WERI-Rb-1 (cell line): ENCODE results near the gene DNAJC13.

ENCODE experiments used
- DNase-seq: peaks from one replicate; pipeline ENCODE4 v3.0.0-alpha.2; 2020
- H3K27ac ChIP-seq: fragments of 250-450 bp; sonication (Bioruptor Pico); 2 replicates; pipeline ENCODE4 v1.5.1; 2020; ENCODE audit warnings: mild to moderate bottlenecking, moderate library complexity
- H3K27me3 ChIP-seq: fragments of 250-450 bp; sonication (Bioruptor Pico); 2 replicates; pipeline ENCODE4 v1.5.1; 2021; ENCODE audit warnings: mild to moderate bottlenecking, low read depth, moderate library complexity; ENCODE audit not compliant: insufficient read depth, severe bottlenecking
- H3K36me3 ChIP-seq: fragments of 250-450 bp; sonication (Bioruptor Pico); 2 replicates; pipeline ENCODE4 v1.5.1; 2020; ENCODE audit warnings: mild to moderate bottlenecking, moderate library complexity
- H3K4me3 ChIP-seq: 2 replicates; pipeline ENCODE4 v1.5.1; 2011; ENCODE audit warnings: low read depth, mild to moderate bottlenecking, control low read depth, low read length
- H3K9me3 ChIP-seq: fragments of 250-450 bp; sonication (Bioruptor Pico); 2 replicates; pipeline ENCODE4 v1.5.1; 2021; ENCODE audit warnings: mild to moderate bottlenecking, moderate library complexity; ENCODE audit not compliant: severe bottlenecking
- CTCF ChIP-seq: IDR thresholded peaks from 2 replicates; pipeline ENCODE4 v1.5.1; 2011; ENCODE audit warnings: low read depth, mild to moderate bottlenecking, control low read depth, inconsistent platforms, low read length

The DNAJC13 gene

GRCh38 chr3:132433121-132433520 lies 15.8 kb downstream of the DNAJC13 start:
- H3K27me3 ChIP-seq: no peaks in the 10 kb centered on the region
- H3K27ac ChIP-seq: no peak overlapping the region
- TF ChIP-seq CTCF: no peak
- no peak overlapping the region for H3K4me3 ChIP-seq
- no peak for DNase-seq
- no peaks in the 10 kb centered on the region for H3K9me3 ChIP-seq
- peaks cover 8% of the 10 kb centered on the region for H3K36me3 ChIP-seq

GRCh38 chr3:132435224-132435910 lies 18.1 kb downstream of the DNAJC13 start:
- no peak for TF ChIP-seq CTCF
- DNase-seq: no peak
- Histone ChIP-seq H3K9me3 (no peaks in the 10 kb centered on the region), H3K27ac (no peak overlapping the region), H3K4me3 (no peak overlapping the region), H3K36me3 (peaks cover 8% of the 10 kb centered on the region), H3K27me3 (no peaks in the 10 kb centered on the region)

- H3K4me3 ChIP-seq: no peak overlapping the region
- no peak overlapping the region for H3K27ac ChIP-seq
- no peak for DNase-seq
- no peak for TF ChIP-seq CTCF
- H3K9me3 ChIP-seq: no peaks in the 10 kb centered on the region
- peaks cover 8% of the 10 kb centered on the region for H3K36me3 ChIP-seq
- no peaks in the 10 kb centered on the region for H3K27me3 ChIP-seq
Observed at GRCh38 chr3:132435911-132436425, 18.7 kb downstream of the DNAJC13 start.

GRCh38 chr3:132443421-132443820 lies 26.1 kb downstream of the DNAJC13 start:
- DNase-seq: no peak
- no peaks in the 10 kb centered on the region for H3K9me3 ChIP-seq
- H3K36me3 ChIP-seq: peaks cover 13% of the 10 kb centered on the region
- H3K4me3 ChIP-seq: no peak overlapping the region
- TF ChIP-seq CTCF: no peak
- H3K27ac ChIP-seq: no peak overlapping the region
- no peaks in the 10 kb centered on the region for H3K27me3 ChIP-seq

GRCh38 chr3:132444383-132444782 lies 27.1 kb downstream of the DNAJC13 start:
- Histone ChIP-seq H3K27me3 (no peaks in the 10 kb centered on the region), H3K36me3 (peaks cover 16% of the 10 kb centered on the region), H3K27ac (no peak overlapping the region), H3K9me3 (no peaks in the 10 kb centered on the region), H3K4me3 (no peak overlapping the region)
- no peak for TF ChIP-seq CTCF
- DNase-seq: no peak

- no peak for TF ChIP-seq CTCF
- H3K9me3 ChIP-seq: no peaks in the 10 kb centered on the region
- H3K27ac ChIP-seq: peak overlapping the region; percentile 27; the same call in 1 of the 2 replicates
- H3K27me3 ChIP-seq: no peaks in the 10 kb centered on the region
- no peak for DNase-seq
- peaks cover 16% of the 10 kb centered on the region for H3K36me3 ChIP-seq
- no peak overlapping the region for H3K4me3 ChIP-seq
Observed at GRCh38 chr3:132445817-132446216, 28.5 kb downstream of the DNAJC13 start.
